ENCODE data around the gene EPB41L2.

EPB41L2 gene

DNA sequence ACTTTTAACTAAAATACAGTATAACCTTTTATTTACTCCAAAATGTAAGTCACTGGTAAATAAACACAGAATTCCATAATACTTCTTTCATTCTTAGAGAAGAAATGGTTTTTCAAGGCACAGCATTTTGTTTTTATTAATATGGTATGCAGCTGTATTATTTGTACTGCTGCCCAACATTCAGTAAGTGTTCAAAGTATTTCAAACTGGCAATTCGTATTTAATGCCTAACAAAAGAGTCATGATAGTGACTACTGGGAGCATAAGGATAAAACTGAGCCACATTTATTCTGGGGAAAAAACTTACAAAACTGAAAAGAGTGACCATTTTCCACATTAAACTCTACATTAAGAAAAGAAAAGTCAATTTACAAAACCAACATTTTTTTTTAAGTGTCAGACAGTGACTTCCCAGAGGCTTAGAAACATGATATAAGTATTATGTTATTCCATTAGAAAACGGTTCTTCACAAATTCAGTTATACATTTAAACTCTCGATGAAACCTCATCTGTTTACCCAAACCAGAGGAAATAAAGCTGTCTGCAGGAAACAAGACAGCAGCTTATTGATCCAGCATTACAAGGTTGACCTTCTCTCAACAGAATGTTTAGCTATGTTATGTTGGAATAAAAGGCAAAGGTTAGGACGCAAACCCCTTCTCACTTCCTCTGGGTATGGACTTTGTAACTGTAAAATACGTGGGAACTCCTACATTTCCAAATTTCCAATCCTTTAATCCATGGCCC, 24.3 kb downstream of the EPB41L2 start:
- Histone ChIP-seq H3K27me3 (replicated peaks) (no peaks in the 10 kb centered on the region), H3K4me3 (ENCODE audit: low read depth, low read length) (no peak overlapping the region), H3K36me3 (replicated peaks) (no peaks in the 10 kb centered on the region), H3K27ac (peak overlapping the region; percentile 41)
- in situ Hi-C loops (cut with HindIII; ENCODE audit: low pct_ligation_motif_present, low sequenced_read_pairs), result no loop called here
- no peak for DNase-seq
- TF ChIP-seq, protein P1, sequence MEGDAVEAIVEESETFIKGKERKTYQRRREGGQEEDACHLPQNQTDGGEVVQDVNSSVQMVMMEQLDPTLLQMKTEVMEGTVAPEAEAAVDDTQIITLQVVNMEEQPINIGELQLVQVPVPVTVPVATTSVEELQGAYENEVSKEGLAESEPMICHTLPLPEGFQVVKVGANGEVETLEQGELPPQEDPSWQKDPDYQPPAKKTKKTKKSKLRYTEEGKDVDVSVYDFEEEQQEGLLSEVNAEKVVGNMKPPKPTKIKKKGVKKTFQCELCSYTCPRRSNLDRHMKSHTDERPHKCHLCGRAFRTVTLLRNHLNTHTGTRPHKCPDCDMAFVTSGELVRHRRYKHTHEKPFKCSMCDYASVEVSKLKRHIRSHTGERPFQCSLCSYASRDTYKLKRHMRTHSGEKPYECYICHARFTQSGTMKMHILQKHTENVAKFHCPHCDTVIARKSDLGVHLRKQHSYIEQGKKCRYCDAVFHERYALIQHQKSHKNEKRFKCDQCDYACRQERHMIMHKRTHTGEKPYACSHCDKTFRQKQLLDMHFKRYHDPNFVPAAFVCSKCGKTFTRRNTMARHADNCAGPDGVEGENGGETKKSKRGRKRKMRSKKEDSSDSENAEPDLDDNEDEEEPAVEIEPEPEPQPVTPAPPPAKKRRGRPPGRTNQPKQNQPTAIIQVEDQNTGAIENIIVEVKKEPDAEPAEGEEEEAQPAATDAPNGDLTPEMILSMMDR (IDR thresholded peaks at IDR 0.05; ENCODE audit: low read depth, low read length, missing control alignments), result no peak

DNA sequence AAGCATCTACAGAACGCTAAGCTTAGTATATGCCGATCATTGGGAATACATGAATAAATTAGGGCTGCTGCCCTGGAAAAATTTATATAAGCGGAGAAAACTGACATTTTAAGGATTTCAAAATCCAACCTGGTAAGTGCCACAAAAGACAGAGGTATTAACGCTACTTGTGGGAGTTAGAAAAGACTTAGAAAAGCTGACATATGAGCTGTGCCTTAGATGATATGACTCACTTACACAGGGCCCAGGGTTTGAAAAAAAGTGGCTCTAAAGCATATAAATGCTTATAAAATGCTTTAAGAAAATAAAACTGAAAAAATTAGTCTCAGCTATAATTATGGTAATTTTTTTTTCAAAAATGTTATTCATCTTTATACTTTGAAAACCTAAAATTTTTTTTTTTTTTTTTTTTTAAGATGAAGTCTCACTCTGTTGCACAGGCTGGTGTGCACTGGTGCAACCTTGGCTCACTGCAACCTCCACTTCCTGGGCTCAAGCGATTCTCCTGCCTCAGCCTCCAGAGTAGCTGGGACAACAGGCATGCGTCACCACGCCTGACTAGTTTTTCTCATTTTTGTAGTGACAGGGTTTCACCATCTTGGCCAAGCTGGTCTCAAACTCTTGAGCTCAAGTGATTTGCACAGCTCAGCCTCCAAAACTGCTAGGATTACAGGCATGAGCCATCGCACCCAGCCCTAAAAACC, 25.7 kb downstream of the EPB41L2 start:
- no peak for DNase-seq
- TF ChIP-seq, protein P1 (IDR thresholded peaks at IDR 0.05; ENCODE audit: low read depth, low read length, missing control alignments), result no peak
- H3K27ac ChIP-seq, result no peak overlapping the region
- no peaks in the 10 kb centered on the region for H3K36me3 ChIP-seq (replicated peaks)
- in situ Hi-C loops (cut with HindIII; ENCODE audit: low pct_ligation_motif_present, low sequenced_read_pairs), result no loop called here
- no peak overlapping the region for H3K4me3 ChIP-seq (ENCODE audit: low read depth, low read length)
- H3K27me3 ChIP-seq (replicated peaks), result no peaks in the 10 kb centered on the region

GRCh38 chr6:131036601-131037000, 26.4 kb downstream of the EPB41L2 start:
- in situ Hi-C loops (cut with HindIII; ENCODE audit: low pct_ligation_motif_present, low sequenced_read_pairs), result no loop called here

DNA sequence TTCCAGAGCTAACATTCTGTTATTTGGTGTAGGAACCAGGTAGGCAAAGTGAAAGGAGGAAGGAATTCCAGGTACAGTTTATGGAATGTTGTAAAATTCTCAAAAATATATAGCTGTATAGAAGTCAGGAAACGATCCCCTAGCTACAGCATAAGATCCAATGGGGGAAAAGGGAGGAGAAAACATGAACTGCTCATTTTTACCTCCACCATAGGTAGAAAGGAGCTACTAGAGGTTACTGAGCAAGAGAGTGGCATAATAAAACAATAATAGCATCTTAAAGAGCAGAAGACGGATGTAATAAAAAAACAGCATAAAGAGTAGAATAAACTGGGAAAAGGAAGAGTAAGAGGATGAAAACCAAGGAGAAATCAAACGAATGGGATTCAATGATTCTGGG, 26.9 kb downstream of the EPB41L2 start:
- DNase-seq, result no peak
- Histone ChIP-seq H3K27ac (no peak overlapping the region), H3K27me3 (replicated peaks) (no peaks in the 10 kb centered on the region), H3K36me3 (replicated peaks) (no peaks in the 10 kb centered on the region), H3K4me3 (ENCODE audit: low read depth, low read length) (no peak overlapping the region)
- TF ChIP-seq, protein P1 (IDR thresholded peaks at IDR 0.05; ENCODE audit: low read depth, low read length, missing control alignments), result no peak
- in situ Hi-C loops (cut with HindIII; ENCODE audit: low pct_ligation_motif_present, low sequenced_read_pairs), result no loop called here

More at GRCh38 chr6:131036601-131037000, 26.4 kb downstream of the EPB41L2 start:
- no peak for DNase-seq
- TF ChIP-seq, protein P1 (IDR thresholded peaks at IDR 0.05; ENCODE audit: low read depth, low read length, missing control alignments), result no peak
- Histone ChIP-seq H3K4me3 (ENCODE audit: low read depth, low read length) (no peak overlapping the region), H3K27ac (no peak overlapping the region), H3K36me3 (replicated peaks) (no peaks in the 10 kb centered on the region), H3K27me3 (replicated peaks) (no peaks in the 10 kb centered on the region)

GRCh38 chr6:131035582-131035981, 27.5 kb downstream of the EPB41L2 start:
- TF ChIP-seq, protein P1 (IDR thresholded peaks at IDR 0.05; ENCODE audit: low read depth, low read length, missing control alignments), result no peak
- Histone ChIP-seq H3K36me3 (replicated peaks) (no peaks in the 10 kb centered on the region), H3K4me3 (ENCODE audit: low read depth, low read length) (no peak overlapping the region), H3K27me3 (replicated peaks) (no peaks in the 10 kb centered on the region), H3K27ac (no peak overlapping the region)
- in situ Hi-C loops (cut with HindIII; ENCODE audit: low pct_ligation_motif_present, low sequenced_read_pairs), result no loop called here
- DNase-seq, result no peak

Data from brain microvascular endothelial cell (primary cell).